Left ventricle myocardium inferior (tissue), 1 donor: ENCODE results near the gene RDH13. TPM values are rescaled to one million over a fixed set of nuclear protein-coding genes. Genes with fewer than 3 reads are reported as not detected.
"Not testable (repeated sequence)": the region's sequence is repeated elsewhere in the genome, so short reads cannot be mapped to it uniquely, and the experiment has no call there.

Experiments used
- DNase-seq: peaks from one replicate; pipeline ENCODE4 v3.0.0-alpha.2; 2020
- H3K27ac ChIP-seq: fragments of 200-600 bp; replicated peaks from 2 replicates; pipeline ENCODE4 v1.8.0; 2021
- H3K27me3 ChIP-seq: fragments of 200-600 bp; 2 replicates; pipeline ENCODE4 v1.8.0; 2021; ENCODE audit warnings: low read depth
- H3K36me3 ChIP-seq: fragments of 200-600 bp; 2 replicates; pipeline ENCODE4 v1.8.0; 2021
- H3K4me1 ChIP-seq: fragments of 200-600 bp; 2 replicates; pipeline ENCODE4 v1.8.0; 2021
- H3K4me3 ChIP-seq: fragments of 200-600 bp; 2 replicates; pipeline ENCODE4 v1.8.0; 2021; ENCODE audit warnings: mild to moderate bottlenecking, moderate library complexity
- H3K9me3 ChIP-seq: fragments of 200-600 bp; replicated peaks from 2 replicates; pipeline ENCODE4 v1.8.0; 2021
- intact Hi-C: fragments of 100-400 bp; cut with micrococcal nuclease; formaldehyde crosslinking; loops from one replicate; pipeline ENCODE4 v1.11.0; 2022
- long read RNA-seq: library from polyadenylated mRNA; unstranded; transcript quantifications from one replicate; pipeline ENCODE4 v2.0.0, GENCODE V29; 2021
- total RNA-seq: library from RNA; stranded (reverse); fragmentation: NEBNext Ultra II Directional; extraction: Animal tissue kit (Norgen Biotek cat#: 25700); gene quantifications from one replicate; pipeline ENCODE4 v1.2.1, GENCODE V29; 2021
- TF ChIP-seq, protein P1 (sequence below): fragments of 200-600 bp; IDR thresholded peaks from 2 replicates; pipeline ENCODE4 v1.8.0; 2021; ENCODE audit warnings: antibody characterized with exemption, mild to moderate bottlenecking, borderline replicate concordance
- donor health status: DM: no; HTN: yes; CAD: no; lungs with severe emphysema.

RDH13 gene, protein sequence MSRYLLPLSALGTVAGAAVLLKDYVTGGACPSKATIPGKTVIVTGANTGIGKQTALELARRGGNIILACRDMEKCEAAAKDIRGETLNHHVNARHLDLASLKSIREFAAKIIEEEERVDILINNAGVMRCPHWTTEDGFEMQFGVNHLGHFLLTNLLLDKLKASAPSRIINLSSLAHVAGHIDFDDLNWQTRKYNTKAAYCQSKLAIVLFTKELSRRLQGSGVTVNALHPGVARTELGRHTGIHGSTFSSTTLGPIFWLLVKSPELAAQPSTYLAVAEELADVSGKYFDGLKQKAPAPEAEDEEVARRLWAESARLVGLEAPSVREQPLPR
- 53.8 TPM for total RNA-seq
- long read RNA-seq, transcript RDH13-223 (7 exons, 1,931 nt) = major isoform, 87 of 100 reads
- long read RNA-seq, partial matches to known transcripts = 5 of 100 reads
- long read RNA-seq, other reads (novel, unspliced or antisense) = 8 of 100 reads

DNA sequence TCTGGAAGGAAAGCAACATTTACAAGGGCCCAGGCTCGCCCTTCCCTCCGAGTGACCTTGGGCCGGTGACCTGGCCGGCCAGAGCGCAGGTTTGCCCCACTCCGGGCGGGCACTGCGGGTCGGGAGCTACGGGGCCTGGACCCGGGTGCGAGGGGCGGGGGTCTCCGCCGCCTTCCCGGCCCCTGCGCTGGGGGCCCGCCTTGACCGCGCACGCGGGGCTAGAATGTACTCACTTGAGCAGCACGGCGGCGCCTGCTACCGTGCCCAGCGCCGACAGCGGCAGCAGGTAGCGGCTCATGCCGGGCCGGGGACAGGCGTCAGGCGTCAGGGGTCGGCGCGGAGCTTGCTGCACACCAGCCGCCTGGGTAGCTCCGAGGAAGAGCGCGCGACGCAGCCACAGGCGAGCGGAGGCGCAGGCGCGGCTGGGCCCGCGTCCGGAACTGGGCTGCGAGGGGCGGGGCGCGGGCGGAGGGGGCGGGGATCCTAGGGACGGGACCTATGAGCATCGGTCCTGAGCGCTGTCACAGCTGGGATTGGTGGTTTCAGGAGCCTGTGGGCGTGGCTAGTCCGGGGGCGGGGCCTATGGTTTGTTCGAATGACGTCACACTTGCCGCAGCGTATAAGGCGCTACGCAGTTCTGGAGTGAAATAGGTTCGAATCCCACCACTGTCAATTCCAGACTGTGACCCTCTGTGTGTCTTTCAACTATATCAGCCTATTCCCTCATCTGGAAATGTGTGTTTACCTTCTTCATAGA is at the start of gene RDH13:
Gene RDH13 (minus strand): TSS at position 414 of the 757 bp plus-strand sequence. CDS start 116 bp downstream, at position 298.
- Histone ChIP-seq H3K27ac (peak within 1 kb of the TSS; percentile 91), H3K4me1 (peaks cover 34% of the 10 kb centered on the region), H3K27me3 (peaks cover 19% of the 10 kb centered on the region), H3K9me3 (no peaks in the 10 kb centered on the region), H3K4me3 (peak within 1 kb of the TSS; percentile 85), H3K36me3 (peaks cover 19% of the 10 kb centered on the region)
- TF ChIP-seq, protein P1, sequence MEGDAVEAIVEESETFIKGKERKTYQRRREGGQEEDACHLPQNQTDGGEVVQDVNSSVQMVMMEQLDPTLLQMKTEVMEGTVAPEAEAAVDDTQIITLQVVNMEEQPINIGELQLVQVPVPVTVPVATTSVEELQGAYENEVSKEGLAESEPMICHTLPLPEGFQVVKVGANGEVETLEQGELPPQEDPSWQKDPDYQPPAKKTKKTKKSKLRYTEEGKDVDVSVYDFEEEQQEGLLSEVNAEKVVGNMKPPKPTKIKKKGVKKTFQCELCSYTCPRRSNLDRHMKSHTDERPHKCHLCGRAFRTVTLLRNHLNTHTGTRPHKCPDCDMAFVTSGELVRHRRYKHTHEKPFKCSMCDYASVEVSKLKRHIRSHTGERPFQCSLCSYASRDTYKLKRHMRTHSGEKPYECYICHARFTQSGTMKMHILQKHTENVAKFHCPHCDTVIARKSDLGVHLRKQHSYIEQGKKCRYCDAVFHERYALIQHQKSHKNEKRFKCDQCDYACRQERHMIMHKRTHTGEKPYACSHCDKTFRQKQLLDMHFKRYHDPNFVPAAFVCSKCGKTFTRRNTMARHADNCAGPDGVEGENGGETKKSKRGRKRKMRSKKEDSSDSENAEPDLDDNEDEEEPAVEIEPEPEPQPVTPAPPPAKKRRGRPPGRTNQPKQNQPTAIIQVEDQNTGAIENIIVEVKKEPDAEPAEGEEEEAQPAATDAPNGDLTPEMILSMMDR = no peak
- DNase-seq = peak; percentile 97
- intact Hi-C loops = no loop called here

DNA sequence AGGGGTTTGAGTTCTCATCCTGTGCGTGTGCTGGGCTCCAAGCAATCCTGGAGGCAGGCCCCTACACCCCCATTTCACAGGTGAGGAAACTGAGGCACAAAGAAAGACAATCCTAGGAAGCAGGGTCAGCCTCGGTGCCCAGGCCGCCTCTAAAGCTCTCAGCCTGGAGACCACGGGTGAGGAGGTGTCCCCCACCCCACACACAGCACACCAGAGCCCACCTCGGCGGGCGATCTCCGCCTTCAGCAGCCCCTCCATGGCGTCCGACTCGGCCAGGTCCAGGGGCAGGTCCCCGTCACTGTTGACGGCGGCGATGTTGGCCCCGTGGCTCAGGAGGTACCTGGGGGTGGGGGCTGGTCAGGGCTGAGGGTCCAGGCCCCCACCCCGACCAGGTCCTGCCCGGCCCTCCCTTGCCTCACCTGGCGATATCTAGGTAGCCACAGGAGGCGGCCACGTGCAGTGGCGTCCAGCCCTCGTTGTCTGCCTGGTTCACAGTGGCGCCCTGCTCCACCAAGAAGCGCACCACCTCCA is 49.4 kb upstream of the RDH13 start:
- no peaks in the 10 kb centered on the region for H3K9me3 ChIP-seq
- no peaks in the 10 kb centered on the region for H3K27me3 ChIP-seq
- peaks cover 64% of the 10 kb centered on the region for H3K4me1 ChIP-seq
- DNase-seq = no peak
- H3K36me3 ChIP-seq = peaks cover 32% of the 10 kb centered on the region
- H3K4me3 ChIP-seq = peak overlapping the region; percentile 98
- TF ChIP-seq, protein P1 = no peak
- intact Hi-C loops = no loop called here
- H3K27ac ChIP-seq = peak overlapping the region; percentile 95

DNA sequence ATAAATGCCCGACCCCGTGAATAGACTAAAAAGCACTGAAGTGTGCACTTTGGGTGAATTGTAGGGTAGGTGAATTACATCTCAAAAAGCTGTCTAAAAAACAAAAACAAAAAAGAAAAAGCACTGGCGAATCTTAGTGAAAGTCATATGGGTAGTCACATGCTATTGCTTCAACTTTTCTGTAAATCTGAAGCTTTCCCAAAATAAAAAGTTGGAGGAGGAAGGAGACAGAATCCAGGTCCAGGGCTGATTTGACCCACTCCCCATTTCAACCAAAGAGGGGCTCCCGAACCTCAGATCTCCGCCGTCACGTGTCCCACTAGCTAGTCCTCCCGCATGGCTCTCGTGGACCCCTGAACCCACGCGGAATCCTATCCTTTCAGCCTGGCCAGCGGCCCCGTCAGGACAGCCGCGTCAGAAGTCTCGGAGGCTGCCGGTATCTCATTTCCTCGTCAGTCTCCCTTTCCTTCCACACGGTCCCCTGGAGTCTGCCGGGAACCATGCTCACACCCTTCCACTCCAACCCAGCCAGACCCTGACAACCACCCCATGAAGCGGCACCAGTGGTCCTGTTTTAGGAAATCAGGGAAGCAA is 48.4 kb upstream of the RDH13 start:
- no peaks in the 10 kb centered on the region for H3K9me3 ChIP-seq
- DNase-seq = no peak
- H3K27ac ChIP-seq = peak overlapping the region; percentile 95
- TF ChIP-seq, protein P1 = no peak
- H3K4me3 ChIP-seq = no peak overlapping the region
- intact Hi-C loops = no loop called here
- H3K27me3 ChIP-seq = no peaks in the 10 kb centered on the region
- peaks cover 57% of the 10 kb centered on the region for H3K4me1 ChIP-seq
- peaks cover 42% of the 10 kb centered on the region for H3K36me3 ChIP-seq

DNA sequence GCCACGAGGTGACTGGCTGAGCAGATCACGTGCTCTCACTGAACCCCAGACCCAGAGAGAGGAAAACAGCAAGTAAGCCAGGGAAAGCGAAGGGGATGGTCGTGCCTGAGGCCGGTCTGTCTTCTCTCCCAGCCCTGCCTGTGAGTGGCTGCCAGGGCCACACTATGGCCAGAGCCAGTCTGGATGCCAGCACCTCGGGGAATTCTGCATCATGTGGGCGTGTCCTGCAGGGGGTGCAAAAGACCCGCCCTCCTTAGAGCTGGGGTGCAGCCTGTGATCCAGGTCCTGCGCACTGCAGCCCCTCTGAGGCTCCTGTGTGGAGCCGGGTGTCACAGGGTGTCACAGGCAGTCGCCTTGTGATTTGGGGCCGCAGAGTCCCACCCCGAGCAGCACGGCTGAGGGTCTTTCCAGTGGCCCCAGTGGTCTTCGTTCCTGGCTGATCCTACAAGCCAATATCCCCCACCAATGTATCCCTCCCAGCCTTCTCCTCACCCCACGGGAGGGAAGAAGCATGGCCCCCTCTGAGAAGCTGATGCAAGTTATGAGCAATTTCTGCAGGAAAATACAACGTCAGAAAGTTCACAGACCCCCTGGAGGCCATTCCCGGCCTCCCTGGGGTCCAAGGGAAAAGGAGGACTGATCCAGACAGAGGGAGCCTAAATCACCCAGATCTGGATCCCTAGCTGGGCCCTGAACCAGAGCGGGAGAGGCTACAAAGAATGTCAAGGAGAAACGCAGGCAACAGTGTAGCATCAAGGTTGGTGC is 46.8 kb upstream of the RDH13 start:
- peaks cover 48% of the 10 kb centered on the region for H3K36me3 ChIP-seq
- TF ChIP-seq, protein P1 = no peak
- intact Hi-C loops = no loop called here
- H3K4me3 ChIP-seq = no peak overlapping the region
- H3K27ac ChIP-seq = peak overlapping the region; percentile 40
- H3K9me3 ChIP-seq = no peaks in the 10 kb centered on the region
- H3K27me3 ChIP-seq = no peaks in the 10 kb centered on the region
- DNase-seq = no peak
- peaks cover 41% of the 10 kb centered on the region for H3K4me1 ChIP-seq

DNA sequence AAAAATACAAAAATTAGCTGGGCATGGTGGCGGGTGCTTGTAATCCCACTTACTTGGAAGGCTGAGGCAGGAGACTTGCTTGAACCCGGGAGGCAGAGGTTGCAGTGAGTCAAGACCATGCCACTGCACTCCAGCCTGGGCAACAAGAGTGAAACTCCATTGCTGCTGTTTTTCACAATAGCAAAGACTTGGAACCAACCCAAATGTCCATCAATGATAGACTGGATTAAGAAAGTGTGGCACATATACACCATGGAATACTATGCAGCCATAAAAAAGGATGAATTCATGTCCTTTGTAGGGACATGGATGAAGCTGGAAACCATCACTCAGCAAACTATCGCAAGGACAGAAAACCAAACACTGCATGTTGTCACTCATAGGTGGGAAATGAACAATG is 44.3 kb upstream of the RDH13 start:
- H3K27ac ChIP-seq, DNase-seq, H3K4me3 ChIP-seq, intact Hi-C loops, H3K9me3 ChIP-seq, H3K27me3 ChIP-seq: not testable (repeated sequence)
- H3K4me1 ChIP-seq = peaks cover 16% of the 10 kb centered on the region
- H3K36me3 ChIP-seq = peaks cover 60% of the 10 kb centered on the region
